Liver (tissue), 9 donors: ENCODE measurements around the gene TH. TPM values are rescaled to one million over a fixed set of nuclear protein-coding genes. Genes with fewer than 3 reads are reported as not detected.

Source experiments
- DNase-seq: peaks from one replicate; pipeline ENCODE4 v3.0.0-alpha.2; 2017; ENCODE audit warnings: low spot score
- H3K27ac ChIP-seq, 2 donors: one replicate each; pipeline ENCODE4 v1.7.0; 2013; ENCODE audit warnings: inconsistent platforms in 2 of 2, low read length in 2 of 2, control low read depth in 1 of 2, low read depth in 1 of 2, mild to moderate bottlenecking in 1 of 2
- H3K27me3 ChIP-seq, 4 donors: one replicate each; pipeline versions ENCODE4 v1.6.1 to v1.7.0; 2013; ENCODE audit warnings: low read length in 3 of 4, inconsistent platforms in 1 of 4, mild to moderate bottlenecking in 1 of 4, moderate library complexity in 1 of 4; ENCODE audit not compliant: control insufficient read depth in 4 of 4, insufficient read depth in 4 of 4
- H3K36me3 ChIP-seq, 4 donors: one replicate each; pipeline versions ENCODE4 v1.6.1 to v1.7.0; 2013; ENCODE audit warnings: low read length in 3 of 4, mild to moderate bottlenecking in 3 of 4, low read depth in 1 of 4, moderate library complexity in 1 of 4; ENCODE audit not compliant: control insufficient read depth in 4 of 4, insufficient read depth in 3 of 4
- H3K4me1 ChIP-seq, 4 donors: one replicate each; pipeline versions ENCODE4 v1.6.1 to v1.7.0; 2013; ENCODE audit warnings: low read length in 3 of 4, mild to moderate bottlenecking in 3 of 4, moderate library complexity in 1 of 4; ENCODE audit not compliant: control insufficient read depth in 4 of 4, insufficient read depth in 4 of 4
- H3K4me3 ChIP-seq, 3 donors: one replicate each; pipeline versions ENCODE4 v1.6.1 to v1.7.0; 2013; ENCODE audit warnings: low read length in 3 of 3, control low read depth in 1 of 3, low read depth in 1 of 3, mild to moderate bottlenecking in 1 of 3
- H3K9ac ChIP-seq, 2 donors: one replicate each; pipeline ENCODE4 v1.7.0; 2013; ENCODE audit warnings: low read length in 2 of 2, mild to moderate bottlenecking in 2 of 2, moderate library complexity in 2 of 2, control low read depth in 1 of 2, low read depth in 1 of 2
- H3K9me3 ChIP-seq, 4 donors: one replicate each; pipeline versions ENCODE4 v1.6.1 to v1.7.0; 2013; ENCODE audit warnings: low read length in 3 of 4; ENCODE audit not compliant: control insufficient read depth in 4 of 4
- ATF3 ChIP-seq: IDR thresholded peaks from 2 replicates; pipeline ENCODE4 v1.6.1; 2016; ENCODE audit warnings: antibody characterized with exemption
- CTCF ChIP-seq: fragments of 150-350 bp; IDR thresholded peaks from 2 replicates; pipeline ENCODE4 v1.5.1; 2017; ENCODE audit warnings: improper control_type of control experiment, low read depth, low read length; ENCODE audit not compliant: missing input control
- EGR1 ChIP-seq, 2 donors: IDR thresholded peaks; 2 replicates each; pipeline ENCODE4 v1.6.1; 2016 to 2018; ENCODE audit warnings: antibody characterized with exemption in 2 of 2, low read depth in 2 of 2
- FOXA1 ChIP-seq: IDR thresholded peaks from 2 replicates; pipeline ENCODE4 v1.6.1; 2016; ENCODE audit warnings: antibody characterized with exemption
- FOXA2 ChIP-seq: IDR thresholded peaks from 2 replicates; pipeline ENCODE4 v1.6.1; 2016; ENCODE audit warnings: antibody characterized with exemption
- GABPA ChIP-seq, 2 donors: IDR thresholded peaks in 1 of 2; conservative IDR thresholded peaks in 1 of 2; 2 replicates each; pipeline ENCODE4 v1.6.1; 2016; ENCODE audit warnings: antibody characterized with exemption in 2 of 2, mild to moderate bottlenecking in 1 of 2, moderate library complexity in 1 of 2
- HNF4A ChIP-seq, 2 donors: conservative IDR thresholded peaks; 2 replicates each; pipeline ENCODE4 v1.6.1; 2016; ENCODE audit warnings: antibody characterized with exemption in 2 of 2, mild to moderate bottlenecking in 2 of 2
- HNF4G ChIP-seq: IDR thresholded peaks from 2 replicates; pipeline ENCODE4 v1.6.1; 2016; ENCODE audit warnings: antibody characterized with exemption
- JUND ChIP-seq, 2 donors: IDR thresholded peaks; 2 replicates each; pipeline ENCODE4 v1.6.1; 2016; ENCODE audit warnings: antibody characterized with exemption in 2 of 2
- NR2F2 ChIP-seq: IDR thresholded peaks from 2 replicates; pipeline ENCODE4 v1.6.1; 2016; ENCODE audit warnings: antibody characterized with exemption
- RAD21 ChIP-seq, 2 donors: IDR thresholded peaks; 2 replicates each; pipeline ENCODE4 v1.6.1; 2016; ENCODE audit warnings: antibody characterized with exemption in 2 of 2, mild to moderate bottlenecking in 2 of 2
- RXRA ChIP-seq, 2 donors: IDR thresholded peaks; 2 replicates each; pipeline ENCODE4 v1.6.1; 2017 to 2018; ENCODE audit warnings: antibody characterized with exemption in 2 of 2, mild to moderate bottlenecking in 1 of 2
- SP1 ChIP-seq: IDR thresholded peaks from 2 replicates; pipeline ENCODE4 v1.6.1; 2018; ENCODE audit warnings: antibody characterized with exemption, mild to moderate bottlenecking
- TAF1 ChIP-seq: conservative IDR thresholded peaks from 2 replicates; pipeline ENCODE4 v1.6.1; 2016; ENCODE audit warnings: antibody characterized with exemption, mild to moderate bottlenecking
- YY1 ChIP-seq: IDR thresholded peaks from 2 replicates; pipeline ENCODE4 v1.6.1; 2016; ENCODE audit warnings: antibody characterized with exemption, mild to moderate bottlenecking
- WGBS: extraction: QIAGEN DNeasy Blood & Tissue Kit; methylation state at CpG from one replicate; pipeline ENCODE4 v1.1.7; 2013; 5-methylcytosine and 5-hydroxymethylcytosine counted together
- polyA plus RNA-seq, 2 donors: library from polyadenylated mRNA; stranded (reverse) in 1 of 2; unstranded in 1 of 2; fragments of 200-250 nt in 1 of 2; fragments of >200 nt in 1 of 2; fragmentation: Nextera tagmentation in 1 of 2; extraction: Ambion mirVana in 1 of 2; gene quantifications; one replicate each; pipeline versions ENCODE4 v1.2.1 to v1.2.3, GENCODE V29; 2013 to 2015
- total RNA-seq, 2 donors: library from RNA; depleted of rRNA; stranded (reverse); fragments of >200 nt; gene quantifications; one replicate each; pipeline ENCODE4 v1.2.3, GENCODE V29; 2014
- TF ChIP-seq, protein P1 (sequence below): IDR thresholded peaks from 2 replicates; pipeline ENCODE4 v1.6.1; 2016; ENCODE audit warnings: antibody characterized with exemption
- donor health status: healthy.
- donor health status: healthy.
- donor health status: healthy.
- donor health status: healthy.
- donor health status: healthy.

The TH gene
- total and polyA plus RNA-seq, 4 donors = 0.13 to 0.24 TPM; not detected in 2

DNA sequence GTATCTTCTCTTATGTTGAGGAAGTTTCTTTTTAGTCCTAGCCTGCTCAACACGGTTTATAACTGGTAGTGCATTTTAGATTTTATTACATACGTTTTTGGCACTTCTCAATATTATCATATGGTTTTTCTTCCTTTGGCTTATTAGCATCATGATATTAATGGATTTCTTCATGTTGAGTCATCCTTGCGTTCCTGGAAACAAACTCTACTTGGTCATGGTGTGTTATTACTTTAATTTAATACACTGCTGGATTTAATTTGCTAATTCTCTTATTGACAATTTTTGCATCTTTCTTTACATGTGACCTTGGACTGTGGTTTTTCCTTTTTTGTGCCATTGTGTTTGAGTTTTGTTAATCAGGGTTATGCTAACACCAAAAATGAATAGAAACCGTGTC is 52.9 kb downstream of the TH start:
- no peak overlapping the region for H3K27ac ChIP-seq
- WGBS = 70% methylated on average over 4 of the region's 4 CpGs
- DNase-seq = no peak

DNA sequence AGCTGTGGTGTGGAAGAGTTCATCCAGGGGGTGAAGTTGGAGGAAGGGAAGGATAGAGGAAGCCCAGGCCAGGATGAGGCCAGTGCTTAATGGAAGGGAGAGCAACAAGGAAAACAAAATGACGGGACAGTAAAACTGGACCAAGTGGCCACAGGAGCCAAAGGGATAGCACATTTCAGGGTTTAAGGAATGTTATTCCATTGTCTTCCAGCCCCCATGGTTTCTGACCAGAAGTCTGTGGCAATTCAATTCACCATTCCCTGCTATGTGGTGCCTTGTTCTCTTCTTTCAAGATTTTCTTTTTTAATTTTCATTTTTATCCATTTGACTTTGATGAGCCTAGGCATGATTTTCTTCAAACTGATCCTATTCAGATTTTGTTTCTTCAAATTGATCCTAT is 54.9 kb downstream of the TH start:
- Histone ChIP-seq H3K4me3 (no peak overlapping the region), H3K27me3 (no peaks in the 10 kb centered on the region), H3K9ac (no peak overlapping the region), H3K9me3 (peaks cover 0 to 5% (median 4%) of the 10 kb centered on the region in 4 donors), H3K27ac (no peak overlapping the region), H3K36me3 (no peaks in the 10 kb centered on the region), H3K4me1 (no peaks in the 10 kb centered on the region)
- DNase-seq = no peak
- no peak for TF ChIP-seq HNF4G
- no peak for TF ChIP-seq YY1
- TF ChIP-seq GABPA (IDR thresholded peaks at IDR 0.05 in 1 of 2, conservative IDR thresholded peaks at IDR 0.05 in 1 of 2) = no peak
- no peak for TF ChIP-seq SP1
- TF ChIP-seq EGR1 (IDR thresholded peaks at IDR 0.05; ENCODE audit: low read depth in 2 of 2) = no peak
- TF ChIP-seq NR2F2 = no peak
- no peak for TF ChIP-seq TAF1
- no peak for TF ChIP-seq CTCF
- TF ChIP-seq RAD21 (IDR thresholded peaks at IDR 0.05) = no peak
- TF ChIP-seq, protein P1, sequence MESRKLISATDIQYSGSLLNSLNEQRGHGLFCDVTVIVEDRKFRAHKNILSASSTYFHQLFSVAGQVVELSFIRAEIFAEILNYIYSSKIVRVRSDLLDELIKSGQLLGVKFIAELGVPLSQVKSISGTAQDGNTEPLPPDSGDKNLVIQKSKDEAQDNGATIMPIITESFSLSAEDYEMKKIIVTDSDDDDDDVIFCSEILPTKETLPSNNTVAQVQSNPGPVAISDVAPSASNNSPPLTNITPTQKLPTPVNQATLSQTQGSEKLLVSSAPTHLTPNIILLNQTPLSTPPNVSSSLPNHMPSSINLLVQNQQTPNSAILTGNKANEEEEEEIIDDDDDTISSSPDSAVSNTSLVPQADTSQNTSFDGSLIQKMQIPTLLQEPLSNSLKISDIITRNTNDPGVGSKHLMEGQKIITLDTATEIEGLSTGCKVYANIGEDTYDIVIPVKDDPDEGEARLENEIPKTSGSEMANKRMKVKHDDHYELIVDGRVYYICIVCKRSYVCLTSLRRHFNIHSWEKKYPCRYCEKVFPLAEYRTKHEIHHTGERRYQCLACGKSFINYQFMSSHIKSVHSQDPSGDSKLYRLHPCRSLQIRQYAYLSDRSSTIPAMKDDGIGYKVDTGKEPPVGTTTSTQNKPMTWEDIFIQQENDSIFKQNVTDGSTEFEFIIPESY = no peak
- no peak for TF ChIP-seq HNF4A (conservative IDR thresholded peaks at IDR 0.05)
- no peak for TF ChIP-seq JUND (IDR thresholded peaks at IDR 0.05)
- TF ChIP-seq FOXA1 = no peak
- TF ChIP-seq RXRA (IDR thresholded peaks at IDR 0.05) = no peak
- no peak for TF ChIP-seq ATF3
- 95% methylated on average over 1 of the region's 1 CpG for WGBS

More for the DNA sequence above, 52.9 kb downstream of the TH start:
- Histone ChIP-seq H3K4me1 (peaks cover 4 to 14% (median 12%) of the 10 kb centered on the region in 4 donors), H3K27me3 (no peaks in the 10 kb centered on the region), H3K9ac (no peak overlapping the region), H3K4me3 (no peak overlapping the region), H3K9me3 (peaks cover 0 to 5% (median 4%) of the 10 kb centered on the region in 4 donors), H3K36me3 (no peaks in the 10 kb centered on the region)
- TF ChIP-seq SP1 (no peak), FOXA2 (no peak)

GRCh38 chr11:2115308-2115707 is 56.3 kb downstream of the TH start:
- 98% methylated on average over 12 of the region's 12 CpGs for WGBS
- no peaks in the 10 kb centered on the region for H3K27me3 ChIP-seq
- no peak overlapping the region for H3K9ac ChIP-seq
- no peak for DNase-seq
- no peak for TF ChIP-seq GABPA (IDR thresholded peaks at IDR 0.05 in 1 of 2, conservative IDR thresholded peaks at IDR 0.05 in 1 of 2)
- TF ChIP-seq EGR1 (IDR thresholded peaks at IDR 0.05; ENCODE audit: low read depth in 2 of 2) = no peak
- no peak for TF ChIP-seq SP1
- no peak for TF ChIP-seq NR2F2
- TF ChIP-seq JUND (IDR thresholded peaks at IDR 0.05) = no peak
- no peak for TF ChIP-seq TAF1
- peaks cover 0 to 5% (median 4%) of the 10 kb centered on the region in 4 donors for H3K9me3 ChIP-seq
- no peaks in the 10 kb centered on the region for H3K36me3 ChIP-seq
- H3K4me3 ChIP-seq = no peak overlapping the region
- no peak overlapping the region for H3K27ac ChIP-seq
- no peaks in the 10 kb centered on the region for H3K4me1 ChIP-seq
